IMR-90 (cell line): ENCODE data around the gene PAEP. TPM values are rescaled to one million over a fixed set of nuclear protein-coding genes. Genes with fewer than 3 reads are reported as not detected.
"Not testable (repeated sequence)": the region's sequence is repeated elsewhere in the genome, so short reads cannot be mapped to it uniquely, and the experiment has no call there.

Experiments
- ATAC-seq: fragments of 200-7000 bp; cut with Tn5 transposase; 2 replicates; pipeline ENCODE4 v1.9.1; 2020; ENCODE audit warnings: low read depth, mild to moderate bottlenecking, moderate library complexity
- BruUV-seq: library from RNA; stranded (reverse); fragments of 400-500 nt; replicated peaks from 2 replicates; lab custom pipeline; 2021; lab: Mats Ljungman, UMichigan
- CTCF ChIA-PET: fragments of 300-600 bp; formaldehyde crosslinking; extraction: SDS; loops from one replicate; lab custom pipeline; 2021; ENCODE audit warnings: antibody characterized with exemption; lab: Yijun Ruan, JAX
- POLR2A ChIA-PET: fragments of 300-600 bp; sonication (Branson Sonifier 250); formaldehyde crosslinking; loops from one replicate; lab custom pipeline; 2022; ENCODE audit warnings: antibody characterized with exemption; ENCODE audit not compliant: unreplicated experiment; lab: Charles Lee
- DNase-seq: peaks from one replicate; pipeline ENCODE4 v3.0.0; 2013
- H2AFZ ChIP-seq: replicated peaks from 2 replicates; pipeline ENCODE3; 2013; ENCODE audit warnings: low read length, mild to moderate bottlenecking; ENCODE audit not compliant: poor library complexity
- H2AK5ac ChIP-seq: 2 replicates; pipeline ENCODE4 v1.6.1; 2013; ENCODE audit warnings: low read depth, low read length, inconsistent platforms
- H2AK9ac ChIP-seq: replicated peaks from 2 replicates; pipeline ENCODE3; 2013; ENCODE audit warnings: mild to moderate bottlenecking, low read depth, low read length, moderate library complexity; ENCODE audit not compliant: poor library complexity
- H2BK120ac ChIP-seq: 2 replicates; pipeline ENCODE4 v1.6.1; 2013; ENCODE audit warnings: low read depth, low read length, inconsistent platforms
- H2BK15ac ChIP-seq: 3 replicates; pipeline ENCODE4 v1.6.1; 2013; ENCODE audit warnings: low read depth, low read length, inconsistent platforms
- H2BK20ac ChIP-seq: 2 replicates; pipeline ENCODE4 v1.6.1; 2013; ENCODE audit warnings: low read depth, mild to moderate bottlenecking, inconsistent platforms, low read length, moderate library complexity
- H2BK5ac ChIP-seq: 2 replicates; pipeline ENCODE4 v1.6.1; 2013; ENCODE audit warnings: mild to moderate bottlenecking, low read depth, low read length, inconsistent platforms; ENCODE audit not compliant: poor library complexity, severe bottlenecking
- H3K14ac ChIP-seq: replicated peaks from 2 replicates; pipeline ENCODE4 v1.6.1; 2013; ENCODE audit warnings: low read depth, low read length, inconsistent platforms
- H3K18ac ChIP-seq: 2 replicates; pipeline ENCODE4 v1.6.1; 2013; ENCODE audit warnings: low read depth, low read length, control low read depth
- H3K23ac ChIP-seq: 2 replicates; pipeline ENCODE4 v1.6.1; 2013; ENCODE audit warnings: low read depth, low read length, inconsistent platforms
- H3K27ac ChIP-seq: 2 replicates; pipeline ENCODE4 v1.5.1; 2013; ENCODE audit warnings: mild to moderate bottlenecking, control low read depth, low read length; ENCODE audit not compliant: insufficient read depth
- H3K27me3 ChIP-seq: 2 replicates; pipeline ENCODE4 v1.6.1; 2013; ENCODE audit warnings: low read length; ENCODE audit not compliant: control insufficient read depth, insufficient read depth
- H3K36me3 ChIP-seq: 2 replicates; pipeline ENCODE4 v1.6.1; 2013; ENCODE audit warnings: low read length, mixed read lengths; ENCODE audit not compliant: control insufficient read depth, insufficient read depth
- H3K4ac ChIP-seq: 2 replicates; pipeline ENCODE4 v1.6.1; 2013; ENCODE audit warnings: low read depth, low read length, inconsistent platforms
- H3K4me1 ChIP-seq: 2 replicates; pipeline ENCODE4 v1.6.1; 2013; ENCODE audit warnings: low read length, mixed read lengths; ENCODE audit not compliant: control insufficient read depth, insufficient read depth
- H3K4me2 ChIP-seq: 2 replicates; pipeline ENCODE4 v1.6.1; 2013; ENCODE audit warnings: low read depth, mild to moderate bottlenecking, control low read depth, low read length, moderate library complexity
- H3K4me3 ChIP-seq: 2 replicates; pipeline ENCODE4 v1.5.1; 2013; ENCODE audit warnings: low read depth, mild to moderate bottlenecking, control low read depth, low read length, moderate library complexity; ENCODE audit not compliant: insufficient read depth
- H3K56ac ChIP-seq: 2 replicates; pipeline ENCODE4 v1.6.1; 2013; ENCODE audit warnings: low read length, inconsistent platforms; ENCODE audit not compliant: insufficient read depth; ENCODE audit errors: extremely low read depth
- H3K79me1 ChIP-seq, 2 experiments: 2 replicates each; pipeline ENCODE4 v1.6.1; 2013; ENCODE audit warnings: low read length in 2 of 2, inconsistent platforms in 1 of 2, low read depth in 1 of 2
- H3K9ac ChIP-seq: 2 replicates; pipeline ENCODE4 v1.6.1; 2013; ENCODE audit warnings: low read depth, low read length, control low read depth
- H3K9me1 ChIP-seq: 2 replicates; pipeline ENCODE4 v1.6.1; 2013; ENCODE audit warnings: low read length, inconsistent platforms; ENCODE audit not compliant: insufficient read depth
- H3K9me3 ChIP-seq: 2 replicates; pipeline ENCODE4 v1.6.1; 2013; ENCODE audit warnings: low read length; ENCODE audit not compliant: control insufficient read depth, insufficient read depth
- H4K20me1 ChIP-seq: 2 replicates; pipeline ENCODE4 v1.6.1; 2013; ENCODE audit warnings: low read length, inconsistent platforms; ENCODE audit not compliant: insufficient read depth
- H4K5ac ChIP-seq: 2 replicates; pipeline ENCODE4 v1.6.1; 2013; ENCODE audit warnings: mild to moderate bottlenecking, low read depth, low read length, control low read depth
- H4K8ac ChIP-seq, 2 experiments: 2 replicates each; pipeline ENCODE4 v1.6.1; 2013; ENCODE audit warnings: low read depth in 2 of 2, low read length in 2 of 2, control low read depth in 1 of 2, inconsistent platforms in 1 of 2
- H4K91ac ChIP-seq: 2 replicates; pipeline ENCODE4 v1.6.1; 2013; ENCODE audit warnings: low read depth, low read length, inconsistent platforms; ENCODE audit not compliant: insufficient read depth
- CEBPB ChIP-seq: IDR thresholded peaks from 2 replicates; pipeline ENCODE4 v1.6.1; 2012; ENCODE audit warnings: low read depth, low read length, improper control_type of control experiment
- FOS ChIP-seq: fragments of 150-350 bp; IDR thresholded peaks from 2 replicates; pipeline ENCODE4 v1.6.1; 2016; ENCODE audit warnings: low read depth, low read length
- RCOR1 ChIP-seq: IDR thresholded peaks from 2 replicates; pipeline ENCODE4 v1.6.1; 2012; ENCODE audit warnings: mild to moderate bottlenecking, low read length, improper control_type of control experiment; ENCODE audit not compliant: insufficient replicate concordance
- WGBS, 2 experiments: methylation state at CpG; one replicate each; pipeline versions ENCODE4 v1.1.5 to v1.1.7; 2013; ENCODE audit warnings: missing lambda C conversion rate in 2 of 2; ENCODE audit not compliant: insufficient read length in 1 of 2; ENCODE audit errors: extremely low coverage in 2 of 2; 5-methylcytosine and 5-hydroxymethylcytosine counted together
- dilution Hi-C: fragments of 300-500 bp; cut with HindIII; formaldehyde crosslinking; loops from one replicate; pipeline ENCODE4 v1.14.3; 2018; ENCODE audit warnings: low sequenced_read_pairs; ENCODE audit not compliant: unreplicated experiment
- in situ Hi-C: fragments of 300-500 bp; cut with MboI; formaldehyde crosslinking; loops from 3 replicates; pipeline ENCODE4 v1.14.3; 2019; ENCODE audit warnings: low sequenced_read_pairs, inconsistent platforms, mixed read lengths
- intact Hi-C: fragments of 100-400 bp; cut with micrococcal nuclease; formaldehyde crosslinking; loops from 2 replicates; pipeline ENCODE4 v1.10.0; 2022
- polyA plus RNA-seq, 3 experiments: library from polyadenylated mRNA; depleted of rRNA; stranded (reverse); fragments of >200 nt; gene quantifications; 2 replicates each; pipeline ENCODE4 v1.2.3, GENCODE V29; 2012; ENCODE audit warnings: low replicate concordance in 1 of 3
- total RNA-seq: library from RNA; depleted of rRNA; stranded (reverse); fragments of >200 nt; gene quantifications from 2 replicates; pipeline ENCODE4 v1.2.3, GENCODE V29; 2012
- TF ChIP-seq, protein P1 (sequence below): fragments of 150-350 bp; IDR thresholded peaks from 2 replicates; pipeline ENCODE4 v1.6.1; 2016; ENCODE audit warnings: low read depth, mild to moderate bottlenecking, low read length, moderate library complexity, borderline replicate concordance

Gene PAEP
- total and polyA plus RNA-seq, 2 of the 4 experiments (the other 2 are of a cell fraction) = not detected

DNA sequence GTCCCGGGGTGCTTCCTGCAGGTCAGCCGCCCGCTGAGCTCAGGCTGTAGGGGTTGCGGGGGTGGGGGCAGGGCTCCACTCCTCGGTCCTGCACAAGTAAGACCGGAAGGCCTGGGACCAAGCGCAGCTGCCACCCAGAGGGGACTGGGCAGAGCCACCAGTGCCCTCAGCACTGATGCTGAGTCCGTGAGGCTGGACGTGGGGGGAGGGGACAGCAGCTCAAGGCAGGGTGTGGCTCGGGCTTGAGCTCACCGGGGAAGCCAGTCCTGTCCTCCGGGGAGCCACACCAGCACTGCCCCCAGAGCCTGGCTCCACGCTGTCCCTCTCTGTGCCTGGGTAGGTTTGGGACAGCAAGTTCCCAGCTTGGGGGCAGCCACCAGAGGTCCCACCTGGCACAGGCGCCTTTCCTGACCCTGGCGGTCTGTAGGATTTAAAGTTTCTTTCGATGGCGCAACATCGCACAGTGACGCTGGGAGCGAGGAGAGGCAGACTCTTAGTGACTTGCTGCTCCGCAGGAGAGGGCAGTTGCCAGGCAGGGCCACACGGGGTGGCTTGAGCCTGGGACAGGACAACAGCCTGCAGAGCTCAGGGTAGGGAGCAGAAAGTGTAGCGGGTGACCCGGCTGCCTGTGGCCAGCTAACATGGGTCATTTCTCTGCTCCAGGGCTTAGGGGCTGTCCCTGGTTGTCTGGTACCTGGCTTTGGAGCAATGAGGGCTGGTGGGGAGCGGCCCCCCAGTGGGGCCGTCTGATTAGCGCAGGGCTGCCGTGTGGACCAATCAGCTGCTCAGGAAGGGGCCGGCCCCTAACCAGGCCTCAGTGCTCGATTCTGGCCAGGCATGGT, 34.6 kb upstream of the PAEP start:
- Histone ChIP-seq H3K4me3 (no peak overlapping the region), H3K27ac (no peak overlapping the region), H3K18ac (no peak overlapping the region), H3K27me3 (peaks cover 4% of the 10 kb centered on the region), H3K36me3 (no peaks in the 10 kb centered on the region), H4K20me1 (no peaks in the 10 kb centered on the region), H2BK15ac (no peak overlapping the region), H2BK20ac (no peak overlapping the region), H4K5ac (no peak overlapping the region), H3K9me1 (no peaks in the 10 kb centered on the region), H3K4ac (no peak overlapping the region), H2BK120ac (no peak overlapping the region), H3K56ac (no peak overlapping the region), H3K9me3 (no peaks in the 10 kb centered on the region), H2AFZ (no peak overlapping the region), H4K91ac (no peak overlapping the region), H2AK5ac (no peak overlapping the region), H3K14ac (no peak overlapping the region), H3K79me1 (no peaks in the 10 kb centered on the region), H3K4me1 (no peaks in the 10 kb centered on the region), H4K8ac (no peak overlapping the region), H2BK5ac (no peak overlapping the region), H3K23ac (no peak overlapping the region), H3K4me2 (no peak overlapping the region), H3K9ac (no peak overlapping the region), H2AK9ac (no peak overlapping the region)
- intact Hi-C loops = no loop called here
- no peak for DNase-seq
- ChIA-PET POLR2A (interaction anchor here (0.6 kb wide), 1 partner anchor 21 kb away, joined by 4 read pairs; no protein-coding TSS in a partner anchor), CTCF (no interaction called here)
- in situ Hi-C loops = no loop called here
- TF ChIP-seq, protein P1, sequence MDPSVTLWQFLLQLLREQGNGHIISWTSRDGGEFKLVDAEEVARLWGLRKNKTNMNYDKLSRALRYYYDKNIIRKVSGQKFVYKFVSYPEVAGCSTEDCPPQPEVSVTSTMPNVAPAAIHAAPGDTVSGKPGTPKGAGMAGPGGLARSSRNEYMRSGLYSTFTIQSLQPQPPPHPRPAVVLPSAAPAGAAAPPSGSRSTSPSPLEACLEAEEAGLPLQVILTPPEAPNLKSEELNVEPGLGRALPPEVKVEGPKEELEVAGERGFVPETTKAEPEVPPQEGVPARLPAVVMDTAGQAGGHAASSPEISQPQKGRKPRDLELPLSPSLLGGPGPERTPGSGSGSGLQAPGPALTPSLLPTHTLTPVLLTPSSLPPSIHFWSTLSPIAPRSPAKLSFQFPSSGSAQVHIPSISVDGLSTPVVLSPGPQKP = no peak
- peak; percentile 11; the same call in 1 of the 2 replicates for TF ChIP-seq CEBPB
- TF ChIP-seq FOS = no peak
- TF ChIP-seq RCOR1 = no peak
- dilution Hi-C loops = no loop called here
- BruUV-seq = no TSS peak
- 76% methylated on average over 13 of the region's 30 CpGs; no CpG with 5 or more reads in 1 of the 2 experiments for WGBS, 2 experiments
- ATAC-seq = no peak

DNA sequence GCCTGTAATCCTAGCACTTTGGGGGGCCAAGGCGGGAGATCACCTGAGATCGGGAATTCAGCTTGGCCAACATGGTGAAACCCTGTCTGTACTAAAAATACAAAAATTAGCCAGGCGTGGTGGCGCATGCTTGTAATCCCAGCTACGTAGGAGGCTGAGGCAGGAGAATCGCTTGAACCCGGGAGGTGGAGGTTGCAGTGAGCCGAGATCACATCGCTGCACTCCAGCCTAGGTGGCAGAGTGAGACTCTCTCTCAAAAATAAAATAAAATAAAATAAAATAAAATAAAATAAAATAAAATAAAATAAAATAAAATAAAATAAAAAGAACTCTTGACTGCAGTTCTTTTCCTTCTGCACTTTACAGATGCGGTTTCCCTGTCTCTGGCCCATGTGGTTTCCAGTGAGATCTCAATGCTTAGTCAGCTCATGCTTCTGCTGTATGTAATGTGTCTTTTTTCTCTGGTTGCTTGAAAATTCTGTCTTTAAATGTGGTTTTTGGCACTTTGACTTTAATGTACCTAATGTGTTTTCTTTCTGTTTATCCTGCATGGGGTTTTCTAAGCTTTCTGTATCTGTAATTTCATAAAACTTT, 32.6 kb upstream of the PAEP start:
- H2BK15ac ChIP-seq, H4K8ac ChIP-seq, H3K4me1 ChIP-seq, H2BK5ac ChIP-seq, H2BK120ac ChIP-seq, DNase-seq, H4K91ac ChIP-seq, H3K14ac ChIP-seq, H4K20me1 ChIP-seq, H2AFZ ChIP-seq, H3K27me3 ChIP-seq, H3K4me3 ChIP-seq, H3K4ac ChIP-seq, H3K4me2 ChIP-seq, intact Hi-C loops, H2BK20ac ChIP-seq, H3K36me3 ChIP-seq, H3K23ac ChIP-seq, H3K27ac ChIP-seq, H3K56ac ChIP-seq, ATAC-seq, H2AK5ac ChIP-seq, H3K79me1 ChIP-seq, BruUV-seq, in situ Hi-C loops, H3K9me1 ChIP-seq, H3K9me3 ChIP-seq, H3K18ac ChIP-seq, H2AK9ac ChIP-seq, H4K5ac ChIP-seq, dilution Hi-C loops, H3K9ac ChIP-seq: not testable (repeated sequence)
- 100% methylated on average over 2 of the region's 10 CpGs; no CpG with 5 or more reads in 1 of the 2 experiments for WGBS, 2 experiments
- ChIA-PET POLR2A (interaction anchor here (0.5 kb wide), 1 partner anchor 16 kb away, joined by 3 read pairs; no protein-coding TSS in a partner anchor), CTCF (interaction anchor here (0.7 kb wide), 1 partner anchor 24 kb away, joined by 3 read pairs; no protein-coding TSS in a partner anchor)
